Neural progenitor cell (in vitro differentiated cells): ENCODE data around the gene ADTRP.

Experiments
- CTCF ChIP-seq: fragments of 200-600 bp; sonication (generic); IDR thresholded peaks from 2 replicates; pipeline ENCODE4 v1.5.1; 2017; ENCODE audit warnings: antibody characterized with exemption, mild to moderate bottlenecking
- EZH2 ChIP-seq: fragments of 200-600 bp; sonication (generic); IDR thresholded peaks from 2 replicates; pipeline ENCODE4 v1.6.1; 2017; ENCODE audit warnings: antibody characterized with exemption, mild to moderate bottlenecking, moderate library complexity
- EZH2phosphoT487 ChIP-seq: fragments of 200-600 bp; sonication (generic); IDR thresholded peaks from 2 replicates; pipeline ENCODE4 v1.6.1; 2017; ENCODE audit warnings: antibody characterized with exemption

GRCh38 chr6:11812951-11813350 lies 34.3 kb upstream of the ADTRP start:
- no peak for TF ChIP-seq CTCF
- no peak for TF ChIP-seq EZH2
- TF ChIP-seq EZH2phosphoT487 = no peak
